ENCODE data around the gene STAT5B.

- TF ChIP-seq CTCF (IDR thresholded peaks at IDR 0.05; ENCODE audit: control extremely low read depth in 1 of 3, insufficient read depth in 1 of 3, low read depth in 1 of 3, low read length in 3 of 3) (no peak), RFX5 (IDR thresholded peaks at IDR 0.05; ENCODE audit: borderline replicate concordance, low read depth, low read length) (no peak), BRCA1 (IDR thresholded peaks at IDR 0.05; ENCODE audit: low read depth, low read length) (no peak)
Observed at GRCh38 chr17:42313773-42314566, 37.8 kb upstream of the STAT5B start.

Data from H1 (cell line).